ENCODE measurements around the gene CACNA2D3. TPM values are rescaled to one million over a fixed set of nuclear protein-coding genes. Genes with fewer than 3 reads are reported as not detected.

Gene CACNA2D3
- polyA plus RNA-seq, 3 donors, result 8.3 to 21.5 (median 10.4) TPM

GRCh38 chr3:55122312-55122711 lies 1000.0 kb downstream of the CACNA2D3 start:
- DNase-seq, result no peak
- Histone ChIP-seq H2AFZ (ENCODE audit: insufficient read depth, low read depth, low read length, poor library complexity, severe bottlenecking) (no peak overlapping the region), H3K27me3 (ENCODE audit: control insufficient read depth in 2 of 2, insufficient read depth in 2 of 2, low read length in 2 of 2) (no peaks in the 10 kb centered on the region), H3K36me3 (replicated peaks in 1 of 2; ENCODE audit: control insufficient read depth in 1 of 2, insufficient read depth in 2 of 2, low read length in 2 of 2) (no peaks in the 10 kb centered on the region), H3K79me2 (ENCODE audit: insufficient read depth, low read length) (no peaks in the 10 kb centered on the region), H4K20me1 (ENCODE audit: insufficient read depth, low read length) (no peaks in the 10 kb centered on the region), H3K4me2 (replicated peaks; ENCODE audit: extremely low read depth, low read length, poor library complexity, severe bottlenecking) (no peak overlapping the region), H3K9me3 (replicated peaks in 1 of 2; ENCODE audit: control insufficient read depth in 1 of 2, insufficient read depth in 1 of 2, low read length in 2 of 2) (peaks cover 0 to 2% of the 10 kb centered on the region in 2 donors), H3K27ac (ENCODE audit: low read depth in 1 of 2, low read length in 2 of 2) (no peak overlapping the region), H3K9ac (ENCODE audit: insufficient read depth, low read length, poor library complexity, severe bottlenecking) (no peak overlapping the region), H3K4me1 (ENCODE audit: control insufficient read depth in 1 of 2, insufficient read depth in 2 of 2, low read length in 2 of 2) (no peaks in the 10 kb centered on the region), H3K4me3 (replicated peaks in 1 of 3; ENCODE audit: low read depth in 2 of 3, low read length in 3 of 3) (no peak overlapping the region)
- 93% methylated on average over 2 of the region's 2 CpGs for WGBS (ENCODE audit: insufficient coverage)
- Mint-ChIP-seq H3K27ac (no peak overlapping the region), H3K27me3 (ENCODE audit: low read depth in 3 of 3) (peaks cover 0 to 2% (median 1%) of the 10 kb centered on the region in 3 donors), H3K4me1 (no peaks in the 10 kb centered on the region), H3K4me3 (no peak overlapping the region), H3K36me3 (no peaks in the 10 kb centered on the region), H3K9me3 (peaks cover 0 to 12% (median 1%) of the 10 kb centered on the region in 7 donors)
- TF ChIP-seq CTCF (IDR thresholded peaks at IDR 0.05), result no peak
- intact Hi-C loops (cut with micrococcal nuclease), result no loop called here

Other genes with a start within 250 kb of the CACNA2D3 start
- 10 to 100 TPM in 2 of 3 donors, 1 to 10 TPM in 1; 8.3 to 12.2 (median 10.7) TPM for gene ACTR8, start 240.4 kb upstream of the CACNA2D3 start, polyA plus RNA-seq
- 100 to 1,000 TPM in 2 of 3 donors, 10 to 100 TPM in 1; 96.4 to 117 (median 105) TPM for gene SELENOK, start 230.7 kb upstream of the CACNA2D3 start, polyA plus RNA-seq

Measured in CD14-positive monocyte (primary cell).